Coronary artery (tissue), 2 donors: ENCODE data around the gene VAV2.

Source experiments
- DNase-seq: peaks from one replicate; pipeline ENCODE4 v3.0.0-alpha.2; 2017; ENCODE audit warnings: low spot score
- H3K27ac ChIP-seq, 2 donors: fragments of 200-600 bp; sonication (generic); one replicate each; pipeline ENCODE4 v1.5.1; 2016 to 2019
- H3K4me3 ChIP-seq: fragments of 200-600 bp; sonication (generic); 2 replicates; pipeline ENCODE4 v1.5.1; 2016; ENCODE audit warnings: mild to moderate bottlenecking, moderate library complexity
- CTCF ChIP-seq: fragments of 200-600 bp; sonication (generic); IDR thresholded peaks from one replicate; pipeline ENCODE4 v1.5.1; 2019; ENCODE audit warnings: antibody characterized with exemption

Gene VAV2

DNA sequence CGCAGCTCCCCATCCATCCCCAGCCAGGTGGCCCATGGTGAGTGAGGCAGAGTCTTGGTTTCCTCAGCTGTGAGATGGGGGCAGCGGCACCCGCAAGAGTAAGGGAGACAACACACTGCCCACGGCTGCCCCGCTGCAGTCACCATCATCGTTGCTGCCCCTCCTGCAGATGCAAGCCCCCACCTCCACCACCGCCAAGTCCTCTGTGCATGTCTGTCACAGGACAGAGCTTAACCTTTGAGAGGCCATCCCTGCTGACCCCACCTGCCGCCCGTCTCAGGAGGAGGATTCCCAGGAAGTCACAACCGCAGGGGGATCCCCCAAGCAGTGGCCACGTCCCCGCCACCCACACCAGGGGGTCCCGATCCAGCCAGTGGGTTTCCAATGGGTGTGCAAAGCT, 113.7 kb downstream of the VAV2 start:
- Histone ChIP-seq H3K27ac (no peak overlapping the region), H3K4me3 (no peak overlapping the region)
- DNase-seq, result no peak
- TF ChIP-seq CTCF, result no peak

- no peak for DNase-seq
- H3K4me3 ChIP-seq, result no peak overlapping the region
- TF ChIP-seq CTCF, result no peak
- H3K27ac ChIP-seq, result no peak overlapping the region
Observed at GRCh38 chr9:133877967-133878366, 114.2 kb downstream of the VAV2 start.

DNA sequence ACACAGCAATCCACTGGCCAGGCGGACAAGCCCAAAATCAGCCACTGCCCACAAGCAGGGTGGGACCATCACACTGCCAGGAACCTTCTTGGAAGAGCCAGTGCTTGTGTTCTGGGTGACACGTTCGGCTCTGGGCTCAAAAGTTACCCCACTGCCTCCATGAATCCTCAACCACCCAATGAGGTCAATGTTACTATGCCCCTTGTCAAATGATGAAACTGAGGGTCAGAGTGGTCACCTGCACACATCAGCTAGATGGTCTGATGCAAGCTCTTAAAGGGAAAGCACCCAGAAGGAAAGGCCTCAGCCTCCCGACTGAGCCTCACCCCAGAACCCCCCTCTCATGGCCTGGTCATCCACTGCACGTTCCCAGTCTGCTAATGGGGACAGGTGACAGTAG, 114.8 kb downstream of the VAV2 start:
- TF ChIP-seq CTCF, result no peak

GRCh38 chr9:133876836-133877235, 115.3 kb downstream of the VAV2 start:
- Histone ChIP-seq H3K27ac (no peak overlapping the region), H3K4me3 (no peak overlapping the region)
- DNase-seq, result no peak
- no peak for TF ChIP-seq CTCF

More for the DNA sequence above, 114.8 kb downstream of the VAV2 start:
- Histone ChIP-seq H3K27ac (no peak overlapping the region), H3K4me3 (no peak overlapping the region)
- no peak for DNase-seq

DNA sequence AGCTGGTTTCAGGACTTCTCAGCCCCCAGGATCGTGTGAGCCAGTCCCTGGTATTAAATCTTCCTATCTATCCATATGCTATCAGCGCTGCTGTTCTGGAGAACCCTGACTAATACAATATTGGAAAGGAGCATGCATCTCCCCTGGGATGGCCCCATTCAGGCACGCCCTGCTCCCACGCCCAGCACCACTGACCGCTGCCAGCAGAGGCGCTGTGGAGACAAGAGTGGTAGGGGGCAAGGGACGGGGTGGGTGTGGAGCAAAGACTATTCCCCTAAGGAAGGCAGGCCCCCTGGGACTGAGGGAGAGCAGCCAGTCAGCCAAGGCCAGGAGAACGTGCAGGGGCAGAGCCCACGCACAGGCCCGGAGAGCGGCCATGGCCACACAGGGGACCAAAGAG, 116.0 kb downstream of the VAV2 start:
- no peak overlapping the region for H3K27ac ChIP-seq
- no peak overlapping the region for H3K4me3 ChIP-seq
- no peak for TF ChIP-seq CTCF
- DNase-seq, result no peak

DNA sequence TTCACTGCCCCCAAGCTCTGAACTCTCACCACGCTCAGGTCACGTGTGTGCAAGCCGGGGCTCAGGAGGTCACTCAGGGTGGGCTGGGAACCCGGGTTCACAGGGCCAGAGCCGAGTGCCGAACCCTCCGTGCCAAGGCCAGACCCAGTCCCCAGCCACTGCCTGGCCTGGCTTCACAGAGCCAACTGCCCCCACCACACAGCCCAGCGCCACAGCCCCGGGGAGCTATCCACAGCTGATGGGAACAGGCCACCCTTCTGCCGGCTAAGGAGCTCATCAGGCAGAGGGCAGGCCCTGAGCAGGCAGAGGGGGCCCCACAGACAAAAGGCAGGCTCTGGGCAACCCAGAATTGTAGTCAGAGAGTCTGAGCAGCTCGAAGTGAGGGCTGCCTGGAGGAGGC, 117.0 kb downstream of the VAV2 start:
- no peak for DNase-seq
- H3K27ac ChIP-seq, result no peak overlapping the region
- no peak for TF ChIP-seq CTCF
- H3K4me3 ChIP-seq, result no peak overlapping the region

- no peak overlapping the region for H3K4me3 ChIP-seq
- no peak overlapping the region for H3K27ac ChIP-seq
- no peak for TF ChIP-seq CTCF
- no peak for DNase-seq
Observed at GRCh38 chr9:133874659-133875058, 117.5 kb downstream of the VAV2 start.
